ENCODE data around the gene DTX4. TPM values are rescaled to one million over a fixed set of nuclear protein-coding genes. Genes with fewer than 3 reads are reported as not detected.

The DTX4 gene
- polyA plus RNA-seq, 1 of the 3 experiments (the other 2 are of a cell fraction) = 0.05 TPM

GRCh38 chr11:59184691-59185339 lies 12.9 kb downstream of the DTX4 start (continued):
- TF ChIP-seq RAD21 (IDR thresholded peaks at IDR 0.05; ENCODE audit: low read length) (no peak), MAX (IDR thresholded peaks at IDR 0.05; ENCODE audit: low read depth) (no peak), MXI1 (IDR thresholded peaks at IDR 0.05; ENCODE audit: low read depth, low read length) (no peak)

GRCh38 chr11:59185386-59185945 lies 13.5 kb downstream of the DTX4 start:
- ChIA-PET CTCF (interaction anchor here (0.9 to 6.2 kb wide), 6 partner anchors 9 to 29 kb away, joined by 3 to 58 read pairs (median 10); partner anchors contain the start of gene DTX4), POLR2A (no interaction called here)
- H3K9ac ChIP-seq = no peak overlapping the region
- no peak overlapping the region for H3K4me3 ChIP-seq (ENCODE audit: low read depth in 2 of 2, low read length in 1 of 2)
- H4K20me1 ChIP-seq (ENCODE audit: insufficient read depth) = no peaks in the 10 kb centered on the region
- no peak overlapping the region for H3K27ac ChIP-seq (ENCODE audit: low read depth in 2 of 2, low read length in 1 of 2)
- no peaks in the 10 kb centered on the region for H3F3A ChIP-seq (replicated peaks; ENCODE audit: insufficient read depth)
- DNase-seq = no peak
- WGBS (ENCODE audit: low lambda C conversion rate) = 42% methylated on average over 5 of the region's 5 CpGs
- H3K4me1 ChIP-seq (ENCODE audit: control insufficient read depth in 1 of 2, insufficient read depth in 2 of 2, low read depth in 1 of 2, low read length in 1 of 2) = no peaks in the 10 kb centered on the region
- no peaks in the 10 kb centered on the region for H3K9me2 ChIP-seq
- TF ChIP-seq REST (IDR thresholded peaks at IDR 0.05; ENCODE audit: low read depth, low read length) = no peak
- TF ChIP-seq EP300 (IDR thresholded peaks at IDR 0.05; ENCODE audit: borderline replicate concordance in 1 of 2, low read depth in 1 of 2, low read length in 1 of 2) = no peak
- TF ChIP-seq SMC3 (IDR thresholded peaks at IDR 0.05; ENCODE audit: low read depth, low read length) = no peak
- TF ChIP-seq TEAD4 (IDR thresholded peaks at IDR 0.05; ENCODE audit: borderline replicate concordance, insufficient read depth) = no peak
- no peak for TF ChIP-seq RAD21 (IDR thresholded peaks at IDR 0.05; ENCODE audit: low read length)
- no peak for TF ChIP-seq RFX5 (IDR thresholded peaks at IDR 0.05; ENCODE audit: low read length)
- no peak for TF ChIP-seq JUND (IDR thresholded peaks at IDR 0.05)
- TF ChIP-seq NRF1 (IDR thresholded peaks at IDR 0.05; ENCODE audit: low read depth, low read length) = no peak
- no peak for TF ChIP-seq YY1 (IDR thresholded peaks at IDR 0.05; ENCODE audit: low read depth)
- no peak for TF ChIP-seq TAF1 (IDR thresholded peaks at IDR 0.05; ENCODE audit: borderline replicate concordance, low read depth, low read length)
- no peak for TF ChIP-seq TCF12 (IDR thresholded peaks at IDR 0.05)
- no peak for TF ChIP-seq POLR2AphosphoS5 (IDR thresholded peaks at IDR 0.05; ENCODE audit: low read depth, low read length)
- H3K36me3 ChIP-seq (replicated peaks in 1 of 2; ENCODE audit: control insufficient read depth in 1 of 2, insufficient read depth in 2 of 2, low read length in 1 of 2) = no peaks in the 10 kb centered on the region
- H3K4me2 ChIP-seq = no peak overlapping the region
- no peaks in the 10 kb centered on the region for H3K79me2 ChIP-seq (ENCODE audit: insufficient read depth)
- H2AFZ ChIP-seq (ENCODE audit: low read depth) = no peak overlapping the region
- H3K27me3 ChIP-seq (ENCODE audit: insufficient read depth) = peaks cover 5% of the 10 kb centered on the region; the same call in 1 of the 2 replicates
- no peaks in the 10 kb centered on the region for H3K9me3 ChIP-seq
